Astrocyte (in vitro differentiated cells and primary cell): ENCODE results near the gene SNX5.

Experiments
- CTCF ChIP-seq: IDR thresholded peaks from 2 replicates; pipeline ENCODE4 v1.5.1; 2011; ENCODE audit warnings: low read depth, mild to moderate bottlenecking, inconsistent platforms, low read length, moderate library complexity; ENCODE audit not compliant: insufficient read depth
- EZH2 ChIP-seq: IDR thresholded peaks from 2 replicates; pipeline ENCODE4 v1.6.1; 2012; ENCODE audit warnings: mild to moderate bottlenecking, low read length, inconsistent platforms; ENCODE audit not compliant: insufficient read depth

- TF ChIP-seq CTCF (no peak), EZH2 (no peak)
These were observed 43.5 kb upstream of the SNX5 start for GRCh38 chr20:18011951-18012645.
